GM23338 (cell line): Measurements from ENCODE around the gene PTPN6. TPM values are rescaled to one million over a fixed set of nuclear protein-coding genes. Genes with fewer than 3 reads are reported as not detected.

ENCODE experiments used
- ATAC-seq: fragments of 200-7000 bp; cut with Tn5 transposase; 3 replicates; pipeline ENCODE4 v1.9.1; 2020
- DNase-seq: peaks from one replicate; pipeline ENCODE4 v3.0.0-alpha.2; 2015; ENCODE audit warnings: low spot score
- H2AFZ ChIP-seq: fragments of 200-600 bp; sonication (generic); 2 replicates; pipeline ENCODE4 v1.8.0; 2016; ENCODE audit warnings: antibody characterized with exemption, mild to moderate bottlenecking, moderate library complexity
- H3F3A ChIP-seq: fragments of 200-600 bp; sonication (generic); replicated peaks from 2 replicates; pipeline ENCODE4 v1.8.0; 2017; ENCODE audit warnings: antibody characterized with exemption, mixed run types, low read depth
- H3K27ac ChIP-seq: fragments of 200-600 bp; sonication (generic); 2 replicates; pipeline ENCODE4 v1.6.1; 2016; ENCODE audit warnings: low read depth
- H3K27me3 ChIP-seq: fragments of 200-600 bp; sonication (generic); 2 replicates; pipeline ENCODE4 v1.8.0; 2016; ENCODE audit warnings: mild to moderate bottlenecking, mixed run types, moderate library complexity; ENCODE audit not compliant: insufficient read depth
- H3K36me3 ChIP-seq: fragments of 200-600 bp; sonication (generic); 2 replicates; pipeline ENCODE4 v1.8.0; 2016; ENCODE audit warnings: mild to moderate bottlenecking; ENCODE audit not compliant: insufficient read depth
- H3K4me1 ChIP-seq: fragments of 200-600 bp; sonication (generic); 2 replicates; pipeline ENCODE4 v1.8.0; 2016; ENCODE audit warnings: mild to moderate bottlenecking, moderate library complexity; ENCODE audit not compliant: insufficient read depth
- H3K4me2 ChIP-seq: fragments of 200-600 bp; sonication (generic); 2 replicates; pipeline ENCODE4 v1.7.1; 2017; ENCODE audit warnings: mixed run types
- H3K4me3 ChIP-seq: fragments of 200-600 bp; sonication (generic); 2 replicates; pipeline ENCODE4 v1.6.1; 2016; ENCODE audit warnings: mixed run types
- H3K79me2 ChIP-seq: fragments of 200-600 bp; sonication (generic); replicated peaks from 2 replicates; pipeline ENCODE4 v1.8.0; 2017; ENCODE audit warnings: mild to moderate bottlenecking; ENCODE audit not compliant: insufficient read depth
- H3K9me2 ChIP-seq: fragments of 200-600 bp; sonication (generic); 2 replicates; pipeline ENCODE4 v1.8.0; 2017; ENCODE audit not compliant: insufficient read depth
- H4K20me1 ChIP-seq: fragments of 200-600 bp; sonication (generic); replicated peaks from 2 replicates; pipeline ENCODE4 v1.8.0; 2017; ENCODE audit warnings: mild to moderate bottlenecking; ENCODE audit not compliant: insufficient read depth
- H3K27ac Mint-ChIP-seq: 2 replicates; pipeline ENCODE4 v1.8.0; 2020; ENCODE audit warnings: inconsistent platforms, mild to moderate bottlenecking, moderate library complexity, mixed read lengths
- H3K27me3 Mint-ChIP-seq: 3 replicates; pipeline ENCODE4 v1.8.0; 2022; ENCODE audit warnings: low read depth, mild to moderate bottlenecking, moderate library complexity, mixed read lengths, inconsistent platforms; ENCODE audit not compliant: insufficient read depth, poor library complexity
- H3K36me3 Mint-ChIP-seq: 3 replicates; pipeline ENCODE4 v1.8.0; 2021; ENCODE audit warnings: low read depth, mild to moderate bottlenecking, inconsistent platforms, moderate library complexity, mixed read lengths
- H3K4me1 Mint-ChIP-seq: 3 replicates; pipeline ENCODE4 v1.8.0; 2020; ENCODE audit warnings: mild to moderate bottlenecking, inconsistent platforms, mixed read lengths
- H3K4me3 Mint-ChIP-seq: 3 replicates; pipeline ENCODE4 v1.8.0; 2021; ENCODE audit warnings: moderate library complexity, mild to moderate bottlenecking, inconsistent platforms, mixed read lengths
- H3K9me3 Mint-ChIP-seq: 3 replicates; pipeline ENCODE4 v1.8.0; 2020; ENCODE audit warnings: moderate library complexity, mild to moderate bottlenecking, inconsistent platforms, mixed read lengths
- CTCF ChIP-seq, 2 experiments: fragments of 200-600 bp in 1 of 2; sonication (generic) in 1 of 2; conservative IDR thresholded peaks; 2 replicates each; pipeline versions ENCODE4 v1.5.1 to v1.6.1; 2016 to 2017; ENCODE audit warnings: antibody characterized with exemption in 2 of 2, low read depth in 2 of 2, mild to moderate bottlenecking in 2 of 2, moderate library complexity in 1 of 2
- ETS1 ChIP-seq: IDR thresholded peaks from 2 replicates; pipeline ENCODE4 v1.6.1; 2016; ENCODE audit warnings: antibody characterized with exemption
- JUNB ChIP-seq: IDR thresholded peaks from one replicate; pipeline ENCODE4 v1.6.1; 2016; ENCODE audit warnings: antibody characterized with exemption; ENCODE audit not compliant: unreplicated experiment
- STAT1 ChIP-seq: IDR thresholded peaks from one replicate; pipeline ENCODE4 v1.6.1; 2016; ENCODE audit warnings: antibody characterized with exemption; ENCODE audit not compliant: unreplicated experiment
- ZNF114 ChIP-seq: fragments of 250-450 bp; sonication (Bioruptor Pico); IDR thresholded peaks from 2 replicates; pipeline ENCODE4 v1.5.0; 2020; ENCODE audit warnings: mild to moderate bottlenecking, moderate library complexity
- ZNF331 ChIP-seq: fragments of 250-450 bp; sonication (Bioruptor Pico); IDR thresholded peaks from 2 replicates; pipeline ENCODE4 v1.5.0; 2020; ENCODE audit warnings: low read depth, mild to moderate bottlenecking, moderate library complexity
- ZNF462 ChIP-seq: fragments of 250-450 bp; sonication (Bioruptor Pico); IDR thresholded peaks from 2 replicates; pipeline ENCODE4 v1.5.0; 2020; ENCODE audit warnings: mild to moderate bottlenecking, moderate library complexity
- polyA plus RNA-seq: library from polyadenylated mRNA; unstranded; fragments of >200 nt; fragmentation: Nextera tagmentation; extraction: Ambion mirVana; gene quantifications from 2 replicates; pipeline ENCODE4 v1.2.1, GENCODE V29; 2016
- total RNA-seq: library from RNA; depleted of rRNA; stranded (reverse); fragments of >200 nt; shearing (Covaris generic); gene quantifications from 2 replicates; pipeline ENCODE4 v1.2.3, GENCODE V29; 2014

Gene PTPN6
- total and polyA plus RNA-seq, 2 experiments from 2014 or later: 25.3 to 35.4 TPM

GRCh38 chr12:6952863-6953441 is 1.8 kb downstream of the PTPN6 start:
- H3K4me1 ChIP-seq: peaks cover 13% of the 10 kb centered on the region
- no peak overlapping the region for H2AFZ ChIP-seq
- H3F3A ChIP-seq: 0 out of 2 replicates have a peak, but pooled peaks cover 3% of the 10 kb centered on the region
- no peaks in the 10 kb centered on the region for H3K9me3 Mint-ChIP-seq
- DNase-seq (no peak), ATAC-seq (no peak)
- H3K4me1 Mint-ChIP-seq: peaks cover 30% of the 10 kb centered on the region
- no peaks in the 10 kb centered on the region for H3K36me3 Mint-ChIP-seq
- H3K27ac Mint-ChIP-seq: peak overlapping the region; percentile 56; the same call in 1 of the 2 replicates
- no peaks in the 10 kb centered on the region for H4K20me1 ChIP-seq
- no peak overlapping the region for H3K27ac ChIP-seq
- H3K9me2 ChIP-seq: no peaks in the 10 kb centered on the region
- H3K36me3 ChIP-seq: no peaks in the 10 kb centered on the region
- no peaks in the 10 kb centered on the region for H3K79me2 ChIP-seq
- no peaks in the 10 kb centered on the region for H3K27me3 ChIP-seq
- H3K4me3 Mint-ChIP-seq: no peak overlapping the region
- H3K27me3 Mint-ChIP-seq: peaks cover 17% of the 10 kb centered on the region
- no peak overlapping the region for H3K4me3 ChIP-seq
- TF ChIP-seq CTCF (conservative IDR thresholded peaks at IDR 0.05; ENCODE audit: low read depth in 2 of 2): no peak
- TF ChIP-seq ZNF331 (CRISPR knock-in tag): no peak
- no peak overlapping the region for H3K4me2 ChIP-seq

DNA sequence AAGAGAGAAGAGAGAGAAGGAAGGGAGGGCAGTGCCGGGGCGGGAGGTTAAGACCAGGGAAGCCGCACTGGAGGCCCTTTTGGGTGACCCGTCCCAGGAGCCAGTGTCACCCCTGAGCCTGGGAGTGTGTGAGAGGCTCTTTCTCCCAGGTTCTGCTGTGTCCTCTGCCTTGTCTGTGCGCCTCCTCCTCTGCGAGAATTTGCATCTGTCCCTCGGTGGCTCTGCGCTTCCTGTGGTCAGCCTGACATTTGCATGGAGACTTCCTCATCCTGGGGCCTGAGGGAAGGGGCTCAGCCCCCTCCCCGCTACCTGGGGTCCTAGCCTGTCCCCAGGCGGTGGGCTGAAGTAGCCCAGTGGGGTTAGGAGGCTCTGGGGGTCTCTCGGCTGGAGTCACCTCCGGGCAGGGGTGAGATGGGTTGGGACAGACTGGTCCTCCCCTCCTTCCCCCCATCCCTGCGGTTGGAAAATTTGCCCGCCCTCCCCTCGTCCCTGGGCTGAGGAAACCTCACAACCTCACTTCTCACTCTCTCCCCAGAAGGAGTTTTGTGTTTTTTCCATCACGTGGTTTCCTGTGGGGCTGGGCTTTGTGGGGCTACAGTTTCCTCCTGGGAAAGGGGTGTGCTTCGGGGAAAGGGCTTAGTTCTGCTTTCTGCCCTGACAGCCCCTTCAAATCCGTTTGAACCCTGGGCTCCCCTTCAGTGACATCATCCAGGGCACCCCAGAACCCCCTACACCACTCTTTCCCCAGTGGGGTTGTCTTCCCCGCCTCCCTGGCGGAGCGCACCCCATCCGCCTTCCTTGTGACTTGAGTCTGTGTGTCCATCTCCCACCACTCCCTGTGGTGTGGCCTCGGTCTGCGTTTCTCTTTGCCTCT is 2.5 kb downstream of the PTPN6 start:
- no peak overlapping the region for H2AFZ ChIP-seq
- Mint-ChIP-seq H3K27me3 (peaks cover 15% of the 10 kb centered on the region), H3K36me3 (no peaks in the 10 kb centered on the region; the same call in 2 of the 3 replicates), H3K27ac (peak overlapping the region; percentile 66), H3K4me3 (peak overlapping the region; percentile 39; the same call in 1 of the 3 replicates), H3K4me1 (peaks cover 30% of the 10 kb centered on the region), H3K9me3 (no peaks in the 10 kb centered on the region)
- no peak overlapping the region for H3K4me2 ChIP-seq
- 0 out of 2 replicates have a peak, but pooled peaks cover 2% of the 10 kb centered on the region for H3F3A ChIP-seq
- ATAC-seq (no peak; the same call in 1 of the 3 replicates), DNase-seq (no peak)
- H3K79me2 ChIP-seq: no peaks in the 10 kb centered on the region
- no peaks in the 10 kb centered on the region for H3K9me2 ChIP-seq
- H3K4me1 ChIP-seq: peaks cover 13% of the 10 kb centered on the region
- no peaks in the 10 kb centered on the region for H4K20me1 ChIP-seq
- no peak overlapping the region for H3K4me3 ChIP-seq
- H3K27me3 ChIP-seq: no peaks in the 10 kb centered on the region
- peak overlapping the region; percentile 50; the same call in 1 of the 2 replicates for H3K27ac ChIP-seq
- H3K36me3 ChIP-seq: no peaks in the 10 kb centered on the region
- no peak for TF ChIP-seq STAT1
- TF ChIP-seq ZNF114 (CRISPR knock-in tag): no peak
- TF ChIP-seq ZNF462: no peak
- TF ChIP-seq JUNB: no peak
- no peak for TF ChIP-seq ETS1
- no peak for TF ChIP-seq ZNF331 (CRISPR knock-in tag)
- no peak for TF ChIP-seq CTCF (conservative IDR thresholded peaks at IDR 0.05; ENCODE audit: low read depth in 2 of 2)
